Measurements from ENCODE around the gene C1orf174. TPM values are rescaled to one million over a fixed set of nuclear protein-coding genes. Genes with fewer than 3 reads are reported as not detected.

The C1orf174 gene
- total RNA-seq, 1 experiment from 2014 or later, result 70.9 TPM

DNA sequence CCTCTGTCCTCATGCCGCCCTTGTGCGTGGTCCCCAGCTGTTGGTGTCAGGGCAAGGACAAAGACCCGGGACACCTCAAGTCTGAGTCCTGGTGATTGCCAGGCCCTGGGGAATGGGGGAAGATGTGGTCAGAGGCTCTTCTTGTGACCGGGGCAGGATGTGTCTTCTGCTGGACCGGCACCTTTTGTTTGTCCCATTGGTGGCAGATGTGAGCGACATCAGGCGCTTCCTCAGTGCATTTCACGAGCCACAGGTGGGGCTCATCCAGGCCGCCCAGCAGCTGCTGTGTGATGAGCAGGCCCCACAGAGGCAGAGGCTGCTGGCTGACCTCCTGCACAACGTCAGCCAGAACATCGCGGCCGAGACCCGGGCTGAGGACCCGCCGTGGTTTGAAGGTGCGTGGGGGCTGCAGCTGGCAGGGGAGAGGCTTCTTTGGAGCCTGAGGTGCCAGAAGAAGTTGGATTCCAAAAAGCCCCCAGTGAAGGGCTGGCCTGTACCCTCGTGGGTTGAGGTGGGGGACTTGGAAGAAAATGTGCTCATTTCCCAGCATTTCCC is 34.4 kb downstream of the C1orf174 start:
- Histone ChIP-seq H3K79me2 (ENCODE audit: low read length) (peaks cover 6% of the 10 kb centered on the region; the same call in 1 of the 2 replicates), H3K4me1 (ENCODE audit: insufficient read depth, low read length) (peaks cover 13% of the 10 kb centered on the region), H3K9ac (ENCODE audit: low read length) (no peak overlapping the region), H3K9me2 (replicated peaks; ENCODE audit: low read length) (no peaks in the 10 kb centered on the region), H4K20me1 (ENCODE audit: low read length) (no peaks in the 10 kb centered on the region), H2AFZ (ENCODE audit: low read length) (no peak overlapping the region), H3K4me3 (ENCODE audit: low read length) (no peak overlapping the region), H3K9me3 (ENCODE audit: low read length) (no peaks in the 10 kb centered on the region), H3F3A (ENCODE audit: low read length, unreplicated experiment) (no peaks in the 10 kb centered on the region), H3K27me3 (ENCODE audit: low read length) (no peaks in the 10 kb centered on the region), H3K36me3 (ENCODE audit: low read depth, low read length) (peaks cover 32% of the 10 kb centered on the region), H3K27ac (ENCODE audit: low read length) (no peak overlapping the region), H3K4me2 (ENCODE audit: low read length) (no peak overlapping the region)
- POLR2A ChIA-PET (ENCODE audit: unreplicated experiment), result interaction anchor here (0.6 kb wide), 2 partner anchors 11 to 1454 kb away, joined by 3 to 18 read pairs; no protein-coding TSS in a partner anchor
- BruUV-seq (replicated peaks), result no TSS peak
- intact Hi-C loops (cut with micrococcal nuclease), result no loop called here
- no peak for DNase-seq
- no peak for ATAC-seq
- CTCF ChIA-PET, result interaction anchor here (0.6 kb wide), 1 partner anchor 38 kb away, joined by 10 read pairs; no protein-coding TSS in a partner anchor
- TF ChIP-seq, protein P1, sequence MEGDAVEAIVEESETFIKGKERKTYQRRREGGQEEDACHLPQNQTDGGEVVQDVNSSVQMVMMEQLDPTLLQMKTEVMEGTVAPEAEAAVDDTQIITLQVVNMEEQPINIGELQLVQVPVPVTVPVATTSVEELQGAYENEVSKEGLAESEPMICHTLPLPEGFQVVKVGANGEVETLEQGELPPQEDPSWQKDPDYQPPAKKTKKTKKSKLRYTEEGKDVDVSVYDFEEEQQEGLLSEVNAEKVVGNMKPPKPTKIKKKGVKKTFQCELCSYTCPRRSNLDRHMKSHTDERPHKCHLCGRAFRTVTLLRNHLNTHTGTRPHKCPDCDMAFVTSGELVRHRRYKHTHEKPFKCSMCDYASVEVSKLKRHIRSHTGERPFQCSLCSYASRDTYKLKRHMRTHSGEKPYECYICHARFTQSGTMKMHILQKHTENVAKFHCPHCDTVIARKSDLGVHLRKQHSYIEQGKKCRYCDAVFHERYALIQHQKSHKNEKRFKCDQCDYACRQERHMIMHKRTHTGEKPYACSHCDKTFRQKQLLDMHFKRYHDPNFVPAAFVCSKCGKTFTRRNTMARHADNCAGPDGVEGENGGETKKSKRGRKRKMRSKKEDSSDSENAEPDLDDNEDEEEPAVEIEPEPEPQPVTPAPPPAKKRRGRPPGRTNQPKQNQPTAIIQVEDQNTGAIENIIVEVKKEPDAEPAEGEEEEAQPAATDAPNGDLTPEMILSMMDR (conservative IDR thresholded peaks at IDR 0.05; ENCODE audit: low read depth, low read length), result no peak
- TF ChIP-seq EZH2phosphoT487 (IDR thresholded peaks at IDR 0.05; ENCODE audit: borderline replicate concordance, low read length), result no peak
- no peak for TF ChIP-seq EZH2 (IDR thresholded peaks at IDR 0.05; ENCODE audit: low read length, unreplicated experiment)

DNA sequence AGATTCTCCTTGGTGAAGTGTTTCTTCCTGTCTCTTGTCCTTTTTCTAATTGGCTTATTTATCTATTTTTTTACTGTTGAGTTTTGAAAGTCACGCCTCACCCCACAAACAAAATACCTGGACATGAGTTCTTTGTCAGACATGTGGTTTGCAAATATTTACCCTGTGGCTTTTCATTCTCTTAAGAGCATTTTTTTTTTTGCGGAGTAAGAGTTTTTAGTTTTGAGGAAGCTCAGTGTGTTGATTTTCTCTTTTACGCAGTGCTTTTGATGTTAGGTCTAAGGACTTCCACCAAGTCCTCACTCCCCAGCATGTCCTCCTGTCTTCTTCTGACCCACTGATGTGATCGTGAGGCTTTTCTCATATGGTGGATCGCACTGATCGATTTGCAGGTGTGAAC is 35.2 kb downstream of the C1orf174 start:
- CTCF ChIA-PET, result interaction anchor here (0.6 kb wide), 1 partner anchor 38 kb away, joined by 10 read pairs; no protein-coding TSS in a partner anchor
- no peaks in the 10 kb centered on the region for H3F3A ChIP-seq (ENCODE audit: low read length, unreplicated experiment)
- peaks cover 30% of the 10 kb centered on the region for H3K36me3 ChIP-seq (ENCODE audit: low read depth, low read length)
- POLR2A ChIA-PET (ENCODE audit: unreplicated experiment), result interaction anchor here (0.6 kb wide), 2 partner anchors 10 to 1453 kb away, joined by 3 to 18 read pairs; no protein-coding TSS in a partner anchor
- H3K9me2 ChIP-seq (replicated peaks; ENCODE audit: low read length), result no peaks in the 10 kb centered on the region
- DNase-seq (peak; percentile 74), ATAC-seq (peak; percentile 78)
- H2AFZ ChIP-seq (ENCODE audit: low read length), result no peak overlapping the region
- H3K4me2 ChIP-seq (ENCODE audit: low read length), result peak overlapping the region; percentile 29; the same call in 1 of the 2 replicates
- intact Hi-C loops (cut with micrococcal nuclease), result no loop called here
- peaks cover 14% of the 10 kb centered on the region for H3K79me2 ChIP-seq (ENCODE audit: low read length)
- no peak overlapping the region for H3K4me3 ChIP-seq (ENCODE audit: low read length)
- no peaks in the 10 kb centered on the region for H3K9me3 ChIP-seq (ENCODE audit: low read length)
- H3K27ac ChIP-seq (ENCODE audit: low read length), result no peak overlapping the region
- no peaks in the 10 kb centered on the region for H3K27me3 ChIP-seq (ENCODE audit: low read length)
- BruUV-seq (replicated peaks), result no TSS peak
- H4K20me1 ChIP-seq (ENCODE audit: low read length), result no peaks in the 10 kb centered on the region
- no peak overlapping the region for H3K9ac ChIP-seq (ENCODE audit: low read length)
- peaks cover 12% of the 10 kb centered on the region for H3K4me1 ChIP-seq (ENCODE audit: insufficient read depth, low read length)
- TF ChIP-seq, protein P1 (conservative IDR thresholded peaks at IDR 0.05; ENCODE audit: low read depth, low read length), result no peak
- no peak for TF ChIP-seq EZH2 (IDR thresholded peaks at IDR 0.05; ENCODE audit: low read length, unreplicated experiment)
- TF ChIP-seq EZH2phosphoT487 (IDR thresholded peaks at IDR 0.05; ENCODE audit: borderline replicate concordance, low read length), result no peak

DNA sequence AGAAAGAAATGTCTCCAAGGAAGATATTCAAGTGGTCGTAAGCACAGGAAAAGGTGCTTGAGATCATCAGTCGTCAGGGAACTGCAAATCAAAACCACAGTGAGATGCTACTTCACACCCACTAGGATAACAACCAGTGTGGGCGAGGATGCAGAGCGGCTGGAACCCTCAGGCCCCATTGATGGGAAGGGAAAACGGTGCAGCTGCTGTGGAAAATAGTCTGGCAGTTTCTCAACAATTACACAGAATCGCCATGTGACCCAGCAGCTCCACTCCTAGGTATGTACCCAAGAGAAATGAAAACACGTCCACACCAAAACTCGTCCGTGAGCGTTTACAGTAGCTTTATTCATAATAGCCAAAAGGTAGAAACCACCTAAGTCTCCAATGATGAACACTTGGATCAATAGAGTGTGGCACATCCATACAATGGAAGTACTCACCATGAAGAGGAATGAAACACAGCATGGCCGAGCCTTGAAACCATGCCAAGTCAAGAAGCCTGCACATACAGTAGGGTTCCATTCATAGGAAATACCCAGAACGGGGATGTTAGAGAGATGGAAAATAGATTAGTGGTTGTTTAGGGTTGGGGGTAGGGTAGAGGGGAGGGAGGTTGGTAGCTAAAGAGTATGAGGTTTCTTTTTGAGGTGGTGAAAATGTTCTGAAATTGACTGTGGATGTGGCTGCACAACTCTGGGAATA is 36.7 kb downstream of the C1orf174 start:
- H3K79me2 ChIP-seq (ENCODE audit: low read length), result peaks cover 29% of the 10 kb centered on the region
- H3K27ac ChIP-seq (ENCODE audit: low read length), result no peak overlapping the region
- BruUV-seq (replicated peaks), result no TSS peak
- ChIA-PET CTCF (no interaction called here), POLR2A (ENCODE audit: unreplicated experiment) (no interaction called here)
- H3K9ac ChIP-seq (ENCODE audit: low read length), result no peak overlapping the region
- intact Hi-C loops (cut with micrococcal nuclease), result no loop called here
- no peaks in the 10 kb centered on the region for H4K20me1 ChIP-seq (ENCODE audit: low read length)
- H3K27me3 ChIP-seq (ENCODE audit: low read length), result no peaks in the 10 kb centered on the region
- H3K9me2 ChIP-seq (replicated peaks; ENCODE audit: low read length), result no peaks in the 10 kb centered on the region
- H3F3A ChIP-seq (ENCODE audit: low read length, unreplicated experiment), result no peaks in the 10 kb centered on the region
- DNase-seq, result no peak
- ATAC-seq, result no peak
- peaks cover 20% of the 10 kb centered on the region for H3K36me3 ChIP-seq (ENCODE audit: low read depth, low read length)
- peaks cover 16% of the 10 kb centered on the region for H3K4me1 ChIP-seq (ENCODE audit: insufficient read depth, low read length)
- H3K4me2 ChIP-seq (ENCODE audit: low read length), result no peak overlapping the region
- TF ChIP-seq, protein P1 (conservative IDR thresholded peaks at IDR 0.05; ENCODE audit: low read depth, low read length), result no peak
- no peak for TF ChIP-seq EZH2phosphoT487 (IDR thresholded peaks at IDR 0.05; ENCODE audit: borderline replicate concordance, low read length)
- no peak for TF ChIP-seq EZH2 (IDR thresholded peaks at IDR 0.05; ENCODE audit: low read length, unreplicated experiment)
- H2AFZ ChIP-seq (ENCODE audit: low read length), result no peak overlapping the region
- H3K4me3 ChIP-seq (ENCODE audit: low read length), result no peak overlapping the region
- no peaks in the 10 kb centered on the region for H3K9me3 ChIP-seq (ENCODE audit: low read length)
